HG03280 (cell line): ENCODE results near the gene RGR.

Experiments
- ATAC-seq: cut with Tn5 transposase; IDR thresholded peaks from one replicate; pipeline ENCODE4 v1.9.1; 2021; ENCODE audit warnings: mild to moderate bottlenecking, moderate library complexity; ENCODE audit not compliant: unreplicated experiment

The RGR gene

GRCh38 chr10:84293171-84293570, 48.3 kb downstream of the RGR start:
- no peak for ATAC-seq

GRCh38 chr10:84293574-84294016, 48.7 kb downstream of the RGR start:
- ATAC-seq: no peak

- peak; percentile 75 for ATAC-seq
Observed at GRCh38 chr10:84294766-84295447, 50.1 kb downstream of the RGR start.

DNA sequence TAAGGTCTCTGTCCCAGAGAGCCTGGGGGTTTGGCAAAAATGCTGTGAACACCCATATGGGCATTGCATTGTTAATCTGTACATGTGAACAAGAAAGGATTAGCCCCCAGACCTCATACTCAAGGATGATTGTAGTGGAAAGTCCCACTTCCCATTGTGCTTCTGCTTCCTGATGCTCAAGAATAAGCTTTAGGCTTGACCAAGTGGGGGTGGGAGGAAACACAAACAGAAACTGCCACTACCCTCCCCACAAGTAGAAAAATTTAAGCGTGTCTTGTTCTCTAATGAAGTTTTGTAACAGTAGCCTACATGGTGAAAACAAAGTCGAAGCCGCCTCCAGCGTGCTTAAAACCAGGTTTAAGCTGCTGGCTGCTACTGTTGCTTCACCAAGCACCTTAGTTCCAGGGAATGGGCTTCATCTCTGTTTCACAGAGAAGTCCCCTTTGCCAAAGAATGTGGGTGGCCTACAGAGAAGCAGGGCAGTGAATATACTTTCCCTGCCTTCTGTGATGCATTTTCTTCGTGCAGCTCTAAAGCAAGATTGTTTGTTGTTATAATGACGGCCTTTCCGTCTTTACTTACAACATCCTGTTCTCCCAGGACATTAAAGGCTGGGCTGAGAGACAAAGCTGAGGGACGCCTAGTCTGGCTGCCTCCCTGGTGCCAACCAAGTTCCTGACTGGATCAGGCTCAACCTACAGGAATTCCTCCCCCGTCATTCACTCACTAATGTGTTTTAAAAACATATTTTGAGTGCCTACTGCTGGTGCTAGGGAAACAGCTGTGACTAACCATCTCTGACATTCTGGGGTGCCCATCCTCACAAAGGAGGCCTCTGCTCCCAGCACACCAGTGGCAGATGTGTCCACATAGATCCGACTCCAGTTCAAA, 51.5 kb downstream of the RGR start:
- ATAC-seq: no peak

DNA sequence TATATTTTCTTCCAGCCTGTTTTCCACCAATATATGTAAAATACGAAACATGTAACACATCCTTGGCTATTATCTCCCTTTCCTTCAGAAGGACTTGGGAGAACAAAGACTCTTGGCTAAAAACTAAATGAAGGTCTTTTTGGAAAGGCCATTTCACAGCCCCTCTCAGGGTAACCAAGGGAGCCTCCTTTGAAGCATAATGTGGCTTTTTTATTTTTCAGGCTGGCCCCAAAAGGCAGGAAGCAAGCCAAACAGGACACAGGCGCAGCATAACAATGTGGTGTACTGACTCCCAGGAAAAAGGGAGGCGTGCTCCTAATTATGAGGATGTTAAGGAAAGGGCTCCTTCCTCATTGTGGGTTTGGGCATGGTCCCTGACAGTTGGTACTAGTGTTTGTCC, 53.2 kb downstream of the RGR start:
- no peak for ATAC-seq

GRCh38 chr10:84302223-84302622, 57.4 kb downstream of the RGR start:
- no peak for ATAC-seq

DNA sequence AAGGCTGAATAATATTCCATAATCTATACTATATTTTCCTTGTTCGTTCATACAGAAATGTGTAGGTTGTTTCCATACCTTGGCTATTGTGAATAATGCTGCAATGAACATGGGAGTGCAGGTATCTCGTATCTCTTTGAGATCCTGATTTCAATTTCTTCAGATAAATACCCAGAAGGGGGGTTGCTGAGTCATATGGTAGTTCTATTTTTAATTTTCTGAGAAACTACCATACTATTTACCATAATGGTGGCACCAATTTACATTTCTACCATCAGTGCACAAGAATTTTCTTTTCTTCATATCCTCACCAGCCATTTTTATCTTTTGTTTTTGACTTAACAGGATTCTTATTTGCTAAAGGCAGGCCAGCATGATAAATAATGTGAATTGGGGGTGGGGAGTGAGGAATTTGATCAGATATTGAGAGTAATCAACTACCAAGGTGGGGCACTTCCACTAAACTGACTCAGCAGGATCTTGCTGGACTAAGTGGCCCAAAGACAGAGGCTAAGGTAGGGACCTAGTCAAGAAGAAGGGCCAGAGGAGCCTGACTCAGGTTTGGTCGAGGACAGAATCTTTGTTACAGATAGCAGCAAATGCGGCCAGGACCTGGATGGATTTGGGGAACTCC, 62.0 kb downstream of the RGR start:
- ATAC-seq: no peak

DNA sequence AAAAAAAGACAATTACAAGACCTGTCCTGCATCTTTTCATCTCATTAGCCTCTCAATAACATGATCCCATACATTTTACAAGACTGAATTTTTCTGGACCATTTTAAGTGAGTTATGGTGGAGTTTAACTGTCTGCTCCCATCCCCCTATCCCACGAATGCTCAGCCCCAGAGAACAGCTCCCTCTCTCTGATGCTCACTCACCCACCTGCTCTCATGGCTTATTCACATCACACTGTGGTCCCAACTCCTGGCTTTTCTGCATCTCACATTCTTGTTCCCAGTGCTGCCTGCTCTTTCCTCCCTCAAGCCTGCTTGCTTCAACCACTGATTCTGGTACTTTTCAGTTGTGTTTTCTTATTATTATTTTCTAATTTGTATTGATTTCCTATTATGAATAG, 63.2 kb downstream of the RGR start:
- no peak for ATAC-seq

GRCh38 chr10:84308481-84309304, 63.8 kb downstream of the RGR start:
- ATAC-seq: no peak
